WERI-Rb-1 (cell line): ENCODE data around the gene KIAA1586.
"Not testable (repeated sequence)": the region's sequence is repeated elsewhere in the genome, so short reads cannot be mapped to it uniquely, and the experiment has no call there.

Source experiments
- DNase-seq: peaks from one replicate; pipeline ENCODE4 v3.0.0-alpha.2; 2020
- H3K27ac ChIP-seq: fragments of 250-450 bp; sonication (Bioruptor Pico); 2 replicates; pipeline ENCODE4 v1.5.1; 2020; ENCODE audit warnings: mild to moderate bottlenecking, moderate library complexity
- H3K27me3 ChIP-seq: fragments of 250-450 bp; sonication (Bioruptor Pico); 2 replicates; pipeline ENCODE4 v1.5.1; 2021; ENCODE audit warnings: mild to moderate bottlenecking, low read depth, moderate library complexity; ENCODE audit not compliant: insufficient read depth, severe bottlenecking
- H3K36me3 ChIP-seq: fragments of 250-450 bp; sonication (Bioruptor Pico); 2 replicates; pipeline ENCODE4 v1.5.1; 2020; ENCODE audit warnings: mild to moderate bottlenecking, moderate library complexity
- H3K4me3 ChIP-seq: 2 replicates; pipeline ENCODE4 v1.5.1; 2011; ENCODE audit warnings: low read depth, mild to moderate bottlenecking, control low read depth, low read length
- H3K9me3 ChIP-seq: fragments of 250-450 bp; sonication (Bioruptor Pico); 2 replicates; pipeline ENCODE4 v1.5.1; 2021; ENCODE audit warnings: mild to moderate bottlenecking, moderate library complexity; ENCODE audit not compliant: severe bottlenecking
- TF ChIP-seq, protein P1 (sequence below): IDR thresholded peaks from 2 replicates; pipeline ENCODE4 v1.5.1; 2011; ENCODE audit warnings: low read depth, mild to moderate bottlenecking, control low read depth, inconsistent platforms, low read length

KIAA1586 gene

GRCh38 chr6:57089687-57090457 lies 43.4 kb downstream of the KIAA1586 start, which contains the start of gene ZNF451:
Gene ZNF451 (plus strand): TSS chr6:57090188. CDS start chr6:57090254, 66 bp downstream.
- TF ChIP-seq, protein P1, sequence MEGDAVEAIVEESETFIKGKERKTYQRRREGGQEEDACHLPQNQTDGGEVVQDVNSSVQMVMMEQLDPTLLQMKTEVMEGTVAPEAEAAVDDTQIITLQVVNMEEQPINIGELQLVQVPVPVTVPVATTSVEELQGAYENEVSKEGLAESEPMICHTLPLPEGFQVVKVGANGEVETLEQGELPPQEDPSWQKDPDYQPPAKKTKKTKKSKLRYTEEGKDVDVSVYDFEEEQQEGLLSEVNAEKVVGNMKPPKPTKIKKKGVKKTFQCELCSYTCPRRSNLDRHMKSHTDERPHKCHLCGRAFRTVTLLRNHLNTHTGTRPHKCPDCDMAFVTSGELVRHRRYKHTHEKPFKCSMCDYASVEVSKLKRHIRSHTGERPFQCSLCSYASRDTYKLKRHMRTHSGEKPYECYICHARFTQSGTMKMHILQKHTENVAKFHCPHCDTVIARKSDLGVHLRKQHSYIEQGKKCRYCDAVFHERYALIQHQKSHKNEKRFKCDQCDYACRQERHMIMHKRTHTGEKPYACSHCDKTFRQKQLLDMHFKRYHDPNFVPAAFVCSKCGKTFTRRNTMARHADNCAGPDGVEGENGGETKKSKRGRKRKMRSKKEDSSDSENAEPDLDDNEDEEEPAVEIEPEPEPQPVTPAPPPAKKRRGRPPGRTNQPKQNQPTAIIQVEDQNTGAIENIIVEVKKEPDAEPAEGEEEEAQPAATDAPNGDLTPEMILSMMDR, result no peak
- Histone ChIP-seq H3K27me3 (no peaks in the 10 kb centered on the region), H3K9me3 (no peaks in the 10 kb centered on the region), H3K4me3 (peak within 1 kb of the TSS; percentile 55), H3K27ac (peak within 1 kb of the TSS; percentile 82), H3K36me3 (peaks cover 36% of the 10 kb centered on the region)
- peak; percentile 100 for DNase-seq

- not testable (repeated sequence) for DNase-seq, H3K4me3 ChIP-seq, H3K27me3 ChIP-seq, H3K9me3 ChIP-seq, H3K27ac ChIP-seq
- peaks cover 43% of the 10 kb centered on the region for H3K36me3 ChIP-seq
These were observed 44.1 kb downstream of the KIAA1586 start for GRCh38 chr6:57090458-57091067.

DNA sequence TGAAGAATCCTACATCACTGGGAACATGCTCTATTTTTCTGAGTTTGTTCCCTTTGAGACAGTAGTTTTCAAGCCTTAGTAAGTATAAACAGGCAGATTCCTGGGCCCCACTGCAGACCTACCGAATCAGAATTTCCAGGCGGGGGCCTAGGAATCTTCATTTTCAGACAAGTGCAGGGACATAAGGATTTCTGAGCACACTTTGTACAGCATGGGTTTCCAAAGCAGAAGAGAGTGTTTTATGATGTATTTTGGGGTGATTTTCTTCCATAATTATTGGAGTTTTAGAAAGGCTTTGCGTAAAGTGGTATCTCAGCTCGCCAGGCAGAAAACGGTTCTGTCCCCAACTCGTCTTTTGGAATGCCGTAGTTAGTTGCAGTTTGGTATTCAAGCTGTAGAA lies 44.9 kb downstream of the KIAA1586 start:
- DNase-seq, H3K9me3 ChIP-seq, H3K4me3 ChIP-seq, H3K27ac ChIP-seq, H3K27me3 ChIP-seq: not testable (repeated sequence)
- H3K36me3 ChIP-seq, result peaks cover 46% of the 10 kb centered on the region

- H3K4me3 ChIP-seq, result no peak overlapping the region
- H3K27me3 ChIP-seq, result no peaks in the 10 kb centered on the region
- TF ChIP-seq, protein P1, result no peak
- no peak overlapping the region for H3K27ac ChIP-seq
- H3K9me3 ChIP-seq, result no peaks in the 10 kb centered on the region
- H3K36me3 ChIP-seq, result peaks cover 73% of the 10 kb centered on the region
- no peak for DNase-seq
These were observed 48.2 kb downstream of the KIAA1586 start for GRCh38 chr6:57094689-57095088.

- H3K9me3 ChIP-seq, result no peaks in the 10 kb centered on the region
- no peak overlapping the region for H3K4me3 ChIP-seq
- no peak for DNase-seq
- H3K27ac ChIP-seq, result no peak overlapping the region
- H3K27me3 ChIP-seq, result no peaks in the 10 kb centered on the region
- peaks cover 89% of the 10 kb centered on the region for H3K36me3 ChIP-seq
- TF ChIP-seq, protein P1, result no peak
These were observed 51.1 kb downstream of the KIAA1586 start for GRCh38 chr6:57097596-57097995.

DNA sequence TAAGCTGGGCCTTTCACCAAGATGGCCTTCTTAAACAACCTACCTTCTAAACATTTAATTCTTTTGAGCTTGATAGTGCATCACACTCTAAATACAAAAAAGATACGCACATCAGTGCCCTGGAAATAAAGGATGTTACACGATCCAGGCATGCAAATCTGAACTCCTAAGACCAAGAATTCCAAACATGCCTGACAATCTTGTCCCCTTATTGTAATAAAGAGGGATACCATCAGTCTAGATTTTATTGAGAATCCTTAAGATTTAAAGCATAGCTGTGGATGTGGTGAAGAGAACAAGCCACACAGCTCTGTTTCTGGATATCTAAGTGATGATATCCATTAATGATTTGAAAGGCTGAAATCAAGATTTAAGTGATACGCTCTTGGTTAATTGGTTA lies 56.5 kb downstream of the KIAA1586 start:
- Histone ChIP-seq H3K4me3 (no peak overlapping the region), H3K27me3 (no peaks in the 10 kb centered on the region), H3K27ac (no peak overlapping the region), H3K9me3 (no peaks in the 10 kb centered on the region), H3K36me3 (peaks cover 71% of the 10 kb centered on the region)
- TF ChIP-seq, protein P1, result no peak
- no peak for DNase-seq
